Measurements from ENCODE around the gene C3orf20.

The C3orf20 gene

DNA sequence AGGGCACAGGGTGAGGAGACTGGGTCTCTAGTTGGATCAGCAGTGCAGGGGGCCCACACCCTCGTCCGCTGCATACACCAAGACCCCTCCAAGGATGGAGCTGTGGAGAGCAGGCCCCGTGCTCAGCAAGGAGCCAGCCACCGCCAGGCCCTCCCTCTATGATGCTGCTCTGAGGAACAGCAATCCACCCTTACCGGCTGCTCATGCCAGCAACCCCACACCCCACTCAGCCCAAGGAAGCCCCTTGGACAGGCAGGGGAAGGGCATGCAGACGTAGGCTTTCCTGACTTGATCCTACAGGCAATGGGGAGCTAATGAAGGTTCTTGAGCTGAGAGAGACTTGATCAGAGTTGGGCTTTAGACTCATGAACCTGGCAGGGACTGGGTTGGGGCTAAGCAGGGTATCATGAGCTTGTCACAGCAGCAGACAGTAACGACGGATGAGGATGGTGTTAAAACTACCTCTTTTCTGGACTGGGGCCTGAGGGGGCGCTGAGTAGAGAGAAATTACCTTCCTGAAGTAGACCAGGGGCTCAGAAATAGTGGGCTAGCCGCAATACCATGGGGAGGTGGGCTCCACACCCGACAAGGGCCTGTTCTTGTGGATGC, 93.3 kb downstream of the C3orf20 start:
- Histone ChIP-seq H3K4me1 (ENCODE audit: control insufficient read depth, insufficient read depth, low read length) (peaks cover 9% of the 10 kb centered on the region), H3K27me3 (ENCODE audit: control insufficient read depth, insufficient read depth, low read length) (no peaks in the 10 kb centered on the region), H3K4me3 (ENCODE audit: low read depth, low read length) (no peak overlapping the region), H3K36me3 (ENCODE audit: control insufficient read depth, insufficient read depth, low read length) (no peaks in the 10 kb centered on the region), H3K9ac (ENCODE audit: low read length) (no peak overlapping the region), H3K9me3 (ENCODE audit: control insufficient read depth, insufficient read depth, low read depth, low read length) (no peaks in the 10 kb centered on the region), H3K27ac (ENCODE audit: low read depth, low read length) (no peak overlapping the region)

- Histone ChIP-seq H3K4me1 (ENCODE audit: control insufficient read depth, insufficient read depth, low read length) (peaks cover 14% of the 10 kb centered on the region), H3K4me3 (ENCODE audit: low read depth, low read length) (no peak overlapping the region), H3K9ac (ENCODE audit: low read length) (no peak overlapping the region), H3K27me3 (ENCODE audit: control insufficient read depth, insufficient read depth, low read length) (no peaks in the 10 kb centered on the region), H3K27ac (ENCODE audit: low read depth, low read length) (no peak overlapping the region), H3K36me3 (ENCODE audit: control insufficient read depth, insufficient read depth, low read length) (no peaks in the 10 kb centered on the region), H3K9me3 (ENCODE audit: control insufficient read depth, insufficient read depth, low read depth, low read length) (no peaks in the 10 kb centered on the region)
Measured at GRCh38 chr3:14768881-14769280, 93.9 kb downstream of the C3orf20 start.

- Histone ChIP-seq H3K4me3 (ENCODE audit: low read depth, low read length) (no peak overlapping the region), H3K9me3 (ENCODE audit: control insufficient read depth, insufficient read depth, low read depth, low read length) (no peaks in the 10 kb centered on the region), H3K27ac (ENCODE audit: low read depth, low read length) (no peak overlapping the region), H3K27me3 (ENCODE audit: control insufficient read depth, insufficient read depth, low read length) (no peaks in the 10 kb centered on the region), H3K36me3 (ENCODE audit: control insufficient read depth, insufficient read depth, low read length) (no peaks in the 10 kb centered on the region), H3K4me1 (ENCODE audit: control insufficient read depth, insufficient read depth, low read length) (peaks cover 22% of the 10 kb centered on the region), H3K9ac (ENCODE audit: low read length) (no peak overlapping the region)
Measured at GRCh38 chr3:14769544-14770325, 94.8 kb downstream of the C3orf20 start.

- Histone ChIP-seq H3K4me1 (ENCODE audit: control insufficient read depth, insufficient read depth, low read length) (peaks cover 25% of the 10 kb centered on the region), H3K9ac (ENCODE audit: low read length) (no peak overlapping the region), H3K4me3 (ENCODE audit: low read depth, low read length) (no peak overlapping the region), H3K27me3 (ENCODE audit: control insufficient read depth, insufficient read depth, low read length) (no peaks in the 10 kb centered on the region), H3K9me3 (ENCODE audit: control insufficient read depth, insufficient read depth, low read depth, low read length) (no peaks in the 10 kb centered on the region), H3K36me3 (ENCODE audit: control insufficient read depth, insufficient read depth, low read length) (no peaks in the 10 kb centered on the region), H3K27ac (ENCODE audit: low read depth, low read length) (no peak overlapping the region)
Measured at GRCh38 chr3:14770591-14770990, 95.7 kb downstream of the C3orf20 start.

DNA sequence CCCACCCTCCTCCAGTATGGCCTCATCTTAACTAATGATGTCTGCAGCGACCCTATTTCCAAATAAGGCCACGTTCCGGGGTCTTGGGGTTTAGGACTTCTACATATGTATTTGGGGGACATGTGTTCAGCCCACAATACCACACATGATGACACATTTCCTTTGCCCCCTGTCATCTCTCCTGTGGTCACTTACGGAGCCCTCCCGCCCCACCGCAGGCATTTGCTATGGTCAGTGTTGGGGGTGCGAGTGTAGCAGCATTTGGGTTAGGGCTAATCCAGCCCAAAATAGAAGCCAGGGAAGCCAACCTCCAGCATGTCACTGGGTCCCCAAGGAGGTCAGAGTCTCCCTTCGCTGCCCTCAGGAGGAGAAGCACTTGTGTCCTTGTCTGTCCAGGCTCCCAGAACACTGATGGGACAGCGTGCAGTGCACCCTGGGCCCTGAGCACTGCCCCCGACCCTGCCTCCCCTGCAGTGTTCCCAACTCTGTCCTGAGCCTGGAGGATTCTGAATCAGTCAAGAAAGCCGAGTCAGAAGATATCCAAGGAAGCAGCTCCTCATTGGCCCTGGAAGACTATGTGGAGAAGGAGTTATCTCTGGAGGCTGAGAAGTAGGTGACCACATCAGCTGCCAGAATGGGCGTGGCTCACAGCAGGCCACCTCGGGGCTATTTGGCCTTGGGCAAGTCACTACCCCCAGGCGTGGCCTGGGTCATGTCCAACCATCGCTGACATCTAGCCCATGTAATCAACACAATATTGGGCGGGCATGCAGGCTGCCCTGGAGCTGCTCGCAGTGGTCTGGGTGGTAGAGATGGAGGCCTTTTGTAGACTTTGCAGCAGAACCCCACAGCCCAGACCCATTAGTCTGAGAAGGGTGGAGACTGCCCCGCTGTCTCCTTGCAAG, 96.9 kb downstream of the C3orf20 start:
- H3K9ac ChIP-seq (ENCODE audit: low read length), result no peak overlapping the region
- no peaks in the 10 kb centered on the region for H3K36me3 ChIP-seq (ENCODE audit: control insufficient read depth, insufficient read depth, low read length)
- H3K27me3 ChIP-seq (ENCODE audit: control insufficient read depth, insufficient read depth, low read length), result no peaks in the 10 kb centered on the region
- peaks cover 25% of the 10 kb centered on the region for H3K4me1 ChIP-seq (ENCODE audit: control insufficient read depth, insufficient read depth, low read length)
- H3K4me3 ChIP-seq (ENCODE audit: low read depth, low read length), result no peak overlapping the region
- no peak overlapping the region for H3K27ac ChIP-seq (ENCODE audit: low read depth, low read length)
- H3K9me3 ChIP-seq (ENCODE audit: control insufficient read depth, insufficient read depth, low read depth, low read length), result no peaks in the 10 kb centered on the region

DNA sequence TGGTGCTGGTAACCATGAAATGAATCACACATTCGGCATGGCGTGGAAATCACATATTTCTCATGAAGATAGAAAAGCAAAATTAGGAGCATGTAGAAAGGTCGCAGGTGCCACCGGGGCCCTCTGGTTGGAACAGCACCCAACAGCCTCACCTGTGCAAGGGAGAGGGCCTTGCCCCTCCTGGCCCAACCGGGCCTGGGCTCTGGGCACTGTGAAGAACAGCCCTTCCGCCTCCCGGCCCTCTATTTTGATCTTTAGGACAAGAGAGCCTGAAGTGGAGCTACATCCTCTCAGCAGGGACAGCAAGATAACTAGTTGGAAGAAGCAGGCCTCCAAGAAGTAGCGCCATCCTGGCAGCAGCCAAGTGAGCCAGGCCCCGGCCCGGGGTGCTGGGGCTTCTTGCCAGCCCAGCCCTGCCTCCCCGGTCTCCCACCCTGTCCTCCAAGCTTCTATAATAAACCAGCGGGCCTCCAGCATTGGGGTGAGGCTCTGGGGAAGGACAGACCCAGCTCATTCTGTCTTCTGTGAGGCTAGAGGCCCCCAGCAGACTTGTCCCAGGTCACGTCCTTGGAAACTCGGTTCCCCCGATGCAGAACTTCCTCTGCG, 97.7 kb downstream of the C3orf20 start:
- Histone ChIP-seq H3K4me1 (ENCODE audit: control insufficient read depth, insufficient read depth, low read length) (peaks cover 25% of the 10 kb centered on the region), H3K36me3 (ENCODE audit: control insufficient read depth, insufficient read depth, low read length) (no peaks in the 10 kb centered on the region), H3K9ac (ENCODE audit: low read length) (no peak overlapping the region), H3K4me3 (ENCODE audit: low read depth, low read length) (no peak overlapping the region), H3K9me3 (ENCODE audit: control insufficient read depth, insufficient read depth, low read depth, low read length) (no peaks in the 10 kb centered on the region), H3K27me3 (ENCODE audit: control insufficient read depth, insufficient read depth, low read length) (no peaks in the 10 kb centered on the region), H3K27ac (ENCODE audit: low read depth, low read length) (no peak overlapping the region; the same call in 1 of the 2 replicates)

GRCh38 chr3:14773281-14773680, 98.3 kb downstream of the C3orf20 start:
- H3K9me3 ChIP-seq (ENCODE audit: control insufficient read depth, insufficient read depth, low read depth, low read length), result no peaks in the 10 kb centered on the region
- H3K36me3 ChIP-seq (ENCODE audit: control insufficient read depth, insufficient read depth, low read length), result no peaks in the 10 kb centered on the region
- H3K27ac ChIP-seq (ENCODE audit: low read depth, low read length), result no peak overlapping the region; the same call in 1 of the 2 replicates
- peaks cover 25% of the 10 kb centered on the region for H3K4me1 ChIP-seq (ENCODE audit: control insufficient read depth, insufficient read depth, low read length)
- H3K9ac ChIP-seq (ENCODE audit: low read length), result no peak overlapping the region
- no peak overlapping the region for H3K4me3 ChIP-seq (ENCODE audit: low read depth, low read length)
- H3K27me3 ChIP-seq (ENCODE audit: control insufficient read depth, insufficient read depth, low read length), result no peaks in the 10 kb centered on the region

- no peaks in the 10 kb centered on the region for H3K9me3 ChIP-seq (ENCODE audit: control insufficient read depth, insufficient read depth, low read depth, low read length)
- H3K27ac ChIP-seq (ENCODE audit: low read depth, low read length), result no peak overlapping the region
- H3K9ac ChIP-seq (ENCODE audit: low read length), result no peak overlapping the region
- H3K36me3 ChIP-seq (ENCODE audit: control insufficient read depth, insufficient read depth, low read length), result no peaks in the 10 kb centered on the region
- no peaks in the 10 kb centered on the region for H3K27me3 ChIP-seq (ENCODE audit: control insufficient read depth, insufficient read depth, low read length)
- H3K4me3 ChIP-seq (ENCODE audit: low read depth, low read length), result no peak overlapping the region
- peaks cover 25% of the 10 kb centered on the region for H3K4me1 ChIP-seq (ENCODE audit: control insufficient read depth, insufficient read depth, low read length)
Measured at GRCh38 chr3:14773691-14774128, 98.8 kb downstream of the C3orf20 start.

GRCh38 chr3:14774431-14774830, 99.5 kb downstream of the C3orf20 start:
- no peaks in the 10 kb centered on the region for H3K27me3 ChIP-seq (ENCODE audit: control insufficient read depth, insufficient read depth, low read length)
- no peak overlapping the region for H3K4me3 ChIP-seq (ENCODE audit: low read depth, low read length)
- H3K9ac ChIP-seq (ENCODE audit: low read length), result no peak overlapping the region

DNA sequence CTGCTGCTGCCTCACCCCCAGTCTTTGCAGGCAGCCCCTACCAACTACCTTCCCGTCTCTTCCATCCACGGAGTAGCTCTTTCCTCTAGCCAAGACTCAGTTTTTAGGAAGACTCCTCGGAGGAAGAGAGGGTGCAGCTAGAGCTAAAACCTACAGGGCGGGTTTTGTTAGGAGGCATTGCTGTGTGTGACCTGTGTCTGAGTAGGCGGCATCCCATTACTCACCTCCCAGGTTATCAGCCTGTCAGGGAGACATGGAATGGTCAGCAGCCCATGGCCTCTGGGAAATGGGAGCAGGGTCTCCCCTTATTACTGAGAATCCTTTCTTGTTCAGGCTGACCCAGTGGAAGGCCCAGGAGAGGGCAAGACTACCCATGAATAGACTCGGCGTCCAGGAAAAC, 100.1 kb downstream of the C3orf20 start:
- Histone ChIP-seq H3K27ac (ENCODE audit: low read depth, low read length) (no peak overlapping the region), H3K27me3 (ENCODE audit: control insufficient read depth, insufficient read depth, low read length) (no peaks in the 10 kb centered on the region), H3K9ac (ENCODE audit: low read length) (no peak overlapping the region), H3K4me3 (ENCODE audit: low read depth, low read length) (no peak overlapping the region), H3K9me3 (ENCODE audit: control insufficient read depth, insufficient read depth, low read depth, low read length) (peaks cover 2% of the 10 kb centered on the region; the same call in 1 of the 2 replicates), H3K36me3 (ENCODE audit: control insufficient read depth, insufficient read depth, low read length) (no peaks in the 10 kb centered on the region), H3K4me1 (ENCODE audit: control insufficient read depth, insufficient read depth, low read length) (peaks cover 25% of the 10 kb centered on the region)

More at GRCh38 chr3:14774431-14774830, 99.5 kb downstream of the C3orf20 start:
- peaks cover 25% of the 10 kb centered on the region for H3K4me1 ChIP-seq (ENCODE audit: control insufficient read depth, insufficient read depth, low read length)
- no peaks in the 10 kb centered on the region for H3K36me3 ChIP-seq (ENCODE audit: control insufficient read depth, insufficient read depth, low read length)
- no peak overlapping the region for H3K27ac ChIP-seq (ENCODE audit: low read depth, low read length)
- peaks cover 2% of the 10 kb centered on the region; the same call in 1 of the 2 replicates for H3K9me3 ChIP-seq (ENCODE audit: control insufficient read depth, insufficient read depth, low read depth, low read length)
